Endothelial cell (in vitro differentiated cells): ENCODE measurements around the gene SLC18A2. TPM values are rescaled to one million over a fixed set of nuclear protein-coding genes. Genes with fewer than 3 reads are reported as not detected.

Experiments used
- DNase-seq: peaks from one replicate; pipeline ENCODE4 v3.0.0; 2021; ENCODE audit warnings: low spot score
- H3K27ac Mint-ChIP-seq: one replicate; pipeline ENCODE4 v1.8.0; 2021; ENCODE audit warnings: mixed read lengths, inconsistent platforms; ENCODE audit not compliant: unreplicated experiment
- H3K27me3 Mint-ChIP-seq: one replicate; pipeline ENCODE4 v1.8.0; 2021; ENCODE audit warnings: mild to moderate bottlenecking, moderate library complexity, mixed read lengths, inconsistent platforms; ENCODE audit not compliant: unreplicated experiment
- H3K36me3 Mint-ChIP-seq: one replicate; pipeline ENCODE4 v1.8.0; 2021; ENCODE audit warnings: mild to moderate bottlenecking, low read depth, mixed read lengths, inconsistent platforms; ENCODE audit not compliant: unreplicated experiment
- H3K4me1 Mint-ChIP-seq: one replicate; pipeline ENCODE4 v1.8.0; 2021; ENCODE audit warnings: mild to moderate bottlenecking, mixed read lengths, inconsistent platforms; ENCODE audit not compliant: unreplicated experiment
- H3K4me3 Mint-ChIP-seq: one replicate; pipeline ENCODE4 v1.8.0; 2021; ENCODE audit warnings: mild to moderate bottlenecking, mixed read lengths, inconsistent platforms; ENCODE audit not compliant: unreplicated experiment
- H3K9me3 Mint-ChIP-seq: one replicate; pipeline ENCODE4 v1.8.0; 2021; ENCODE audit warnings: mixed read lengths, inconsistent platforms; ENCODE audit not compliant: unreplicated experiment
- total RNA-seq: library from RNA; stranded (reverse); fragmentation: NEBNext Ultra II Directional; extraction: Animal tissue kit (Norgen Biotek cat#: 25700); gene quantifications from one replicate; pipeline ENCODE4 v1.2.1, GENCODE V29; 2021; ENCODE audit not compliant: unreplicated experiment
- TF ChIP-seq, protein P1 (sequence below): fragments of 200-600 bp; sonication (generic); IDR thresholded peaks from one replicate; pipeline ENCODE4 v1.5.0; 2021; ENCODE audit warnings: antibody characterized with exemption; ENCODE audit not compliant: unreplicated experiment

The SLC18A2 gene
- total RNA-seq, 1 donor from 2014 or later: 1.3 TPM

DNA sequence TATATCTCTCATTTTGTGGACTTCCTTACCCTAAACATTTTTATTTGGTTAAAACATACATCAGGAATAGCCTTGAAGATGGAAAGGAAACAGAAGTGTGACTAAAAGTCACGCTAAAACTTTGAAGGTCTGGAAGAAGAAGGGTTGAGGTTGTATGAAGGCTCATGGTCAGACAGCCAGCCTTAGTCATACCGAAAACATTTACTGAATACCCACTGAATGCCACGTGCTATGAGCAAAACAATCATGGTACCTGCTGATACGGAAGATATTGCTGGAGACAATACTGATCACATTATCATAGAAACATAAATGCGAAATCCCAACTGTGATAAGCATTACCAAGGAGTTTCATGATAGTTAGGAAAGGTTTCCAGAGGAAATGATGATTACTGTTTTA, 70.3 kb downstream of the SLC18A2 start:
- Mint-ChIP-seq H3K27me3 (no peaks in the 10 kb centered on the region), H3K9me3 (no peaks in the 10 kb centered on the region), H3K36me3 (no peaks in the 10 kb centered on the region), H3K4me3 (no peak overlapping the region), H3K4me1 (no peaks in the 10 kb centered on the region), H3K27ac (no peak overlapping the region)
- TF ChIP-seq, protein P1, sequence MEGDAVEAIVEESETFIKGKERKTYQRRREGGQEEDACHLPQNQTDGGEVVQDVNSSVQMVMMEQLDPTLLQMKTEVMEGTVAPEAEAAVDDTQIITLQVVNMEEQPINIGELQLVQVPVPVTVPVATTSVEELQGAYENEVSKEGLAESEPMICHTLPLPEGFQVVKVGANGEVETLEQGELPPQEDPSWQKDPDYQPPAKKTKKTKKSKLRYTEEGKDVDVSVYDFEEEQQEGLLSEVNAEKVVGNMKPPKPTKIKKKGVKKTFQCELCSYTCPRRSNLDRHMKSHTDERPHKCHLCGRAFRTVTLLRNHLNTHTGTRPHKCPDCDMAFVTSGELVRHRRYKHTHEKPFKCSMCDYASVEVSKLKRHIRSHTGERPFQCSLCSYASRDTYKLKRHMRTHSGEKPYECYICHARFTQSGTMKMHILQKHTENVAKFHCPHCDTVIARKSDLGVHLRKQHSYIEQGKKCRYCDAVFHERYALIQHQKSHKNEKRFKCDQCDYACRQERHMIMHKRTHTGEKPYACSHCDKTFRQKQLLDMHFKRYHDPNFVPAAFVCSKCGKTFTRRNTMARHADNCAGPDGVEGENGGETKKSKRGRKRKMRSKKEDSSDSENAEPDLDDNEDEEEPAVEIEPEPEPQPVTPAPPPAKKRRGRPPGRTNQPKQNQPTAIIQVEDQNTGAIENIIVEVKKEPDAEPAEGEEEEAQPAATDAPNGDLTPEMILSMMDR: no peak
- no peak for DNase-seq

DNA sequence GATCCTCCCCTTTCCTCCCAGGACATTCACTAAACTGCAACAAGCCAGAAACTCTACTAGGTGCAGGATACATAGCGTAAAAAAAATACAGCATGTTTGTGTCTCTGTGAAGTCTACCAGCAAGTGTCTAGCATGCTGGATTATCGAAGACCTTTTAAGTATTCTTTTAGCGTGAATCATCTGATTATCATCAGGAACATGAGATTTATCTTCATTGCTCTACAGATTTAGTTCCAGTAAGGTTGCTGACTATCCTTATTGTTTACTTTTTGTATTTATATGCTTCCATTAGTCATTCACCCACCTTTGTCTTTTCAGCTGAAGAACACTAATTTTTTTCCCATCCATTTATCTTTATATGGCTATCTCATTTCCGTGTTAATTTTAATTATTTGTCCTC, 71.5 kb downstream of the SLC18A2 start:
- no peaks in the 10 kb centered on the region for H3K4me1 Mint-ChIP-seq
- TF ChIP-seq, protein P1: no peak
- H3K27me3 Mint-ChIP-seq: no peaks in the 10 kb centered on the region
- H3K36me3 Mint-ChIP-seq: no peaks in the 10 kb centered on the region
- no peak for DNase-seq
- H3K9me3 Mint-ChIP-seq: no peaks in the 10 kb centered on the region
- H3K27ac Mint-ChIP-seq: no peak overlapping the region
- no peak overlapping the region for H3K4me3 Mint-ChIP-seq

GRCh38 chr10:117313641-117314040, 72.7 kb downstream of the SLC18A2 start:
- no peak for DNase-seq
- Mint-ChIP-seq H3K4me3 (no peak overlapping the region), H3K27ac (no peak overlapping the region), H3K36me3 (no peaks in the 10 kb centered on the region), H3K9me3 (no peaks in the 10 kb centered on the region), H3K4me1 (no peaks in the 10 kb centered on the region), H3K27me3 (no peaks in the 10 kb centered on the region)
- TF ChIP-seq, protein P1: no peak

DNA sequence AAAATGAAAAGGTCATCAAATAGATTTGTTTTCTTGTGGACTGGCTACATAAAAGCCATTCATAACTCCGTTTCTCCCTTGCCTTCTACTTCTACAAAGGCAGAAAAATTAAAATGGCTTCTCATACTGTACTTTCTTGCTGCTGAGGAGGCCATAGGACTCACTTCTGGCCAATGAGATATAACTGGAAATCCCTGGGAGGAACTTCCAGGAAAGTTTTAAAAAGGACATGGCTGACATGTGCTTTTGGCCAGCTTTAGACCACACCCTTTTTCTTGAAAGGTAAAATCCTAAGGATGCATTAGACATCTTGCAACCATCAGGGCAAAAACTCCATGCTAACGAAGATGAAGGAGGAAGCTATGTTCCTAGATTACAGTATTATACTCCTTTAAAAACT, 75.8 kb downstream of the SLC18A2 start:
- no peaks in the 10 kb centered on the region for H3K9me3 Mint-ChIP-seq
- H3K4me3 Mint-ChIP-seq: no peak overlapping the region
- no peak for DNase-seq
- no peak overlapping the region for H3K27ac Mint-ChIP-seq
- no peaks in the 10 kb centered on the region for H3K27me3 Mint-ChIP-seq
- no peaks in the 10 kb centered on the region for H3K4me1 Mint-ChIP-seq
- H3K36me3 Mint-ChIP-seq: no peaks in the 10 kb centered on the region
- TF ChIP-seq, protein P1: no peak

DNA sequence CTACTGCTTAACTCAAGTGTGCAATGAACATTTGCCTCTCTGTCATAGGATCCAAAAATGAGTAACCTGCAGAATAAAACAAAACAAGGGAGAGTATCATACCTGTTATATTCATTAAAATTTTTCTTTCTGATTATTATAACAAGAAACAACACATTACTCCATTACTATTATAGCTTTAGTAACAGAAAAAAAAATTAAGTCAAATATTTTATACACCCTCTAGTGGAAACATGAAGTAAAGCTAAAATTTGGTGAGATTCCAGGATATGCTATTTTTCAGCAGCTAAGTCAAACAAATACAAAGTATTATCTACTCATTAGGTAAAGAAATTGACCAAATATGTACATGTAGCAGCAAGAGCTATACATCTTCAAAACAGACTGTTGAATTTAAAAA, 78.0 kb downstream of the SLC18A2 start:
- Mint-ChIP-seq H3K4me1 (peaks cover 8% of the 10 kb centered on the region), H3K27ac (no peak overlapping the region)
- DNase-seq: no peak

More for the DNA sequence above, 78.0 kb downstream of the SLC18A2 start:
- H3K4me3 Mint-ChIP-seq: no peak overlapping the region
- no peaks in the 10 kb centered on the region for H3K9me3 Mint-ChIP-seq
- no peaks in the 10 kb centered on the region for H3K36me3 Mint-ChIP-seq
- TF ChIP-seq, protein P1: peak; percentile 56
- no peaks in the 10 kb centered on the region for H3K27me3 Mint-ChIP-seq
